ENCODE measurements around the gene SPRED2.

SPRED2 gene

DNA sequence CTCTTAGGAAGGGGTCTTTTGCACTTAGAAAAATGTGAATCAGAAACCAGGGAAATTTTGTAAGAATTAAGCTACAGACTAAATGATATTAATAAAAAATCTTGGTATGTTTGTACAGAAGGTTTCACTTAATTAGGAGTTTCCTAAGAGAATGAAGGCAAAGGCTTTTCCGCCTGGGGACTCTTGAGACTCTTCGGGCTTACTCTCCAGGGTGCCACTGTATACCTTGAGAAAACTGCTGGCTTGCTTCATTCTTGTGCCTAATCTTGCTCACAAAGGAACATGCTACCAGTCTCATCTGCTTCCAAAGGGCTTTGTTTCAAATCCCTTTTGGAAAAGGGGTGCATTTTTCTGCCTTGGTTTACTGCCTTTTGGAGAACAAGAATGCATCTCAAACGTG is 155.3 kb downstream of the SPRED2 start:
- DNase-seq (ENCODE audit: low spot score) = no peak

DNA sequence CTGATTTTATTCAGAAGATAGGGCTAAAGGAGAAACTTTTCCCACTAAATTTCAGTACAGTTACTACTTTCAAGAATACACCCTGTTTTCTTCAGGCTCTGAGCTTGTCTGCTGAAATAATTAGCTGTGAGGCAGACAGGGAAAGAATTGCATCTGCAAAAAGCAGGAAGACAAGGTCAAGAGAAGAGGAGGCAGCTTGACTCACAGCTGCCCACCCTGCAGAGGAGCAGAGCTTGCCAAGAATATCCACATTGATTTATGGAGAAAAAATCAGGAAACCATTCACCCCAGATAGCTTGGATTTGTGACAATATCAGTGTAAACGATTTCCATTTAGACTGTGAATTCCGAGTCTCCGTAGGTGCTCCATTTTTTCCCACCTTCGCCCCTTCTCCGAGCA is 155.8 kb downstream of the SPRED2 start:
- DNase-seq (ENCODE audit: low spot score) = no peak

GRCh38 chr2:65275141-65275915 is 157.1 kb downstream of the SPRED2 start:
- no peak for DNase-seq (ENCODE audit: low spot score)

- DNase-seq (ENCODE audit: low spot score) = no peak
Observed at GRCh38 chr2:65273344-65273743, 159.1 kb downstream of the SPRED2 start.

- DNase-seq (ENCODE audit: low spot score) = no peak
Observed at GRCh38 chr2:65268957-65269356, 163.4 kb downstream of the SPRED2 start.

GRCh38 chr2:65267008-65267407 is 165.4 kb downstream of the SPRED2 start:
- no peak for DNase-seq (ENCODE audit: low spot score)

DNA sequence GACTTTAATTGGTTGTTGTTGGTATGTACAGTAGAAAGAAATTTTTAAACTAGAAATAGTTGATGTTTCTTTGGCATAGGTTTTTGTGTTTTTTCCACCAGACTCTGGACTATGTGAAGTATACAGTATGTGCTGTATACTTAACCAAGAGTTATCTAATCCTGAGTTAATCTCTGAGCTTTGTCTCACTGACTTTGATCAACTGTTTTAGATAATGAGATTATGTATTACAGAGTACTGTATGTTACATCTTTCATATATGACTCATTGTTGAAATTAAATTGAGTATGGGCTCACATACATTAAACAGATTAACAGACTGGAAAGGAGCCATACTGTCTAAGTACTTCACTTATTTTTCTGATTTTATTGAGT is 166.7 kb downstream of the SPRED2 start:
- DNase-seq (ENCODE audit: low spot score) = no peak

GRCh38 chr2:65264821-65265670 is 167.4 kb downstream of the SPRED2 start:
- DNase-seq (ENCODE audit: low spot score) = peak; percentile 42

- no peak for DNase-seq (ENCODE audit: low spot score)
Observed at GRCh38 chr2:65263986-65264385, 168.4 kb downstream of the SPRED2 start.

- DNase-seq (ENCODE audit: low spot score) = no peak
Observed at GRCh38 chr2:65263262-65263661, 169.1 kb downstream of the SPRED2 start.

GRCh38 chr2:65261676-65262075 is 170.7 kb downstream of the SPRED2 start:
- DNase-seq (ENCODE audit: low spot score) = no peak

All from hepatic stellate cell (primary cell).